A673 (cell line): ENCODE measurements around the gene TNP2.

Source experiments
- EZH2 ChIP-seq: fragments of 200-600 bp; sonication (generic); IDR thresholded peaks from 2 replicates; pipeline ENCODE4 v1.6.1; 2017; ENCODE audit warnings: borderline replicate concordance, low read depth, mild to moderate bottlenecking, mixed read lengths, antibody characterized with exemption, low read length; ENCODE audit not compliant: poor library complexity, severe bottlenecking
- TF ChIP-seq, protein P1 (sequence below): fragments of 300-800, 200-600 bp; sonication (generic); conservative IDR thresholded peaks from 2 replicates; pipeline ENCODE4 v1.5.1; 2017; ENCODE audit warnings: low read depth, mild to moderate bottlenecking, antibody characterized with exemption, low read length, moderate library complexity, mixed read lengths

DNA sequence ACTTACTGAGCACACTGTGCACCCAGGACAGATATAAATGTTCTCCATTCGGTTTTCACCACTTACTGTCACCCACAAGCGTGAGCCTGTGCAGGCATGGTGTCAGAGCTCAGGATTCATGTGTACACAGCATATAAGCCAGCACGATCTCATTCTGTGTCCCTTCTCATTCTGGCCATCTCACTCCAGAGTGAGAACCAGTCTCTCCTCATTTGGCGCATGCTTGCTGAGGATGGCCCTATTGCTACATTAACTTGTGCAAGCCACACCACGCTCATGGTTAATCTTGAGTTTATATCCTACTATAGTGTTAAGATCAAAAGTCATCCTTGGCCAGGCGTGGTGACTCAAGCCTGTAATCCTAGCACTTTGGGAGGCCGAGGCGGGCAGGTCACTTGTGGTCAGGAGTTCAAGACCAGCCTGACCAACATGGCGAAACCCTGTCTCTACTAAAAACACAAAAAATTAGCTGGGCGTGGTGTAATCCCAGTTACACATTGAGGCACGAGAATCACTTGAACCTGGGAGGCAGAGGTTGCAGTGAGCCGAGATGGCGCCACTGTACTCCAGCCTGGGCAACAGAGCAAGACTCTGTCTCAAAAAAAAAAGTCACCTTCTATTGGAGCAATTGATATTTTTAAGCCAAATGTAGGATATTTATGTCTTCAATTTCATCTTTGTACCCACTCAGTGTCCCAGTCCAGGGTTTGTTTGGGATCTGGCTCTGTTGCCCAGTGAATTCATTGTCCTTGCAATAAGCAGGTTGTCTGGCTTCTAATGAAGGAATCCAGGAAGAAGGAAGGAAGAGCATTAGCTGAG lies 34.0 kb downstream of the TNP2 start:
- TF ChIP-seq, protein P1, sequence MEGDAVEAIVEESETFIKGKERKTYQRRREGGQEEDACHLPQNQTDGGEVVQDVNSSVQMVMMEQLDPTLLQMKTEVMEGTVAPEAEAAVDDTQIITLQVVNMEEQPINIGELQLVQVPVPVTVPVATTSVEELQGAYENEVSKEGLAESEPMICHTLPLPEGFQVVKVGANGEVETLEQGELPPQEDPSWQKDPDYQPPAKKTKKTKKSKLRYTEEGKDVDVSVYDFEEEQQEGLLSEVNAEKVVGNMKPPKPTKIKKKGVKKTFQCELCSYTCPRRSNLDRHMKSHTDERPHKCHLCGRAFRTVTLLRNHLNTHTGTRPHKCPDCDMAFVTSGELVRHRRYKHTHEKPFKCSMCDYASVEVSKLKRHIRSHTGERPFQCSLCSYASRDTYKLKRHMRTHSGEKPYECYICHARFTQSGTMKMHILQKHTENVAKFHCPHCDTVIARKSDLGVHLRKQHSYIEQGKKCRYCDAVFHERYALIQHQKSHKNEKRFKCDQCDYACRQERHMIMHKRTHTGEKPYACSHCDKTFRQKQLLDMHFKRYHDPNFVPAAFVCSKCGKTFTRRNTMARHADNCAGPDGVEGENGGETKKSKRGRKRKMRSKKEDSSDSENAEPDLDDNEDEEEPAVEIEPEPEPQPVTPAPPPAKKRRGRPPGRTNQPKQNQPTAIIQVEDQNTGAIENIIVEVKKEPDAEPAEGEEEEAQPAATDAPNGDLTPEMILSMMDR = no peak
- TF ChIP-seq EZH2 = no peak
